Measurements from ENCODE around the gene KRTAP1-3.
"Not testable (repeated sequence)": the region's sequence is repeated elsewhere in the genome, so short reads cannot be mapped to it uniquely, and the experiment has no call there.

The KRTAP1-3 gene
- long read RNA-seq: 0 reads

GRCh38 chr17:41034346-41034935 lies at the start of gene KRTAP1-3:
Gene KRTAP1-3 (minus strand): TSS chr17:41034874. CDS start chr17:41034821, 53 bp downstream.
- not testable (repeated sequence) for H3K27me3 ChIP-seq (ENCODE audit: insufficient read depth, poor library complexity, severe bottlenecking); DNase-seq (ENCODE audit: low read depth in 1 of 2, low spot score in 1 of 2); H3K27ac ChIP-seq (replicated peaks); H3K4me3 ChIP-seq (replicated peaks; ENCODE audit: insufficient read depth, low read length)

- not testable (repeated sequence) for H3K27me3 ChIP-seq (ENCODE audit: insufficient read depth, poor library complexity, severe bottlenecking); H3K27ac ChIP-seq (replicated peaks); DNase-seq (ENCODE audit: low read depth in 1 of 2, low spot score in 1 of 2); H3K4me3 ChIP-seq (replicated peaks; ENCODE audit: insufficient read depth, low read length)
Measured at GRCh38 chr17:41084100-41084856, 49.6 kb upstream of the KRTAP1-3 start, which contains the start of gene KRTAP4-7. Gene KRTAP4-7 (plus strand): TSS chr17:41084150. CDS start chr17:41084207, 57 bp downstream.

- not testable (repeated sequence) for DNase-seq (ENCODE audit: low read depth in 1 of 2, low spot score in 1 of 2); H3K27me3 ChIP-seq (ENCODE audit: insufficient read depth, poor library complexity, severe bottlenecking); H3K4me3 ChIP-seq (replicated peaks; ENCODE audit: insufficient read depth, low read length); H3K27ac ChIP-seq (replicated peaks)
Measured at GRCh38 chr17:41083427-41083826, 48.8 kb upstream of the KRTAP1-3 start.

GRCh38 chr17:41082626-41083025 lies 48.0 kb upstream of the KRTAP1-3 start:
- no peak for TF ChIP-seq POLR2AphosphoS5 (IDR thresholded peaks at IDR 0.05; ENCODE audit: low read depth)
- no peak for TF ChIP-seq GABPA (IDR thresholded peaks at IDR 0.05; ENCODE audit: low read depth)
- TF ChIP-seq REST (IDR thresholded peaks at IDR 0.05; ENCODE audit: insufficient replicate concordance, low read depth): no peak
- Histone ChIP-seq H3K4me3 (replicated peaks; ENCODE audit: insufficient read depth, low read length) (no peak overlapping the region), H3K27me3 (ENCODE audit: insufficient read depth, poor library complexity, severe bottlenecking) (no peaks in the 10 kb centered on the region), H3K27ac (replicated peaks) (no peak overlapping the region)
- no peak for DNase-seq (ENCODE audit: low read depth in 1 of 2, low spot score in 1 of 2)

- Histone ChIP-seq H3K4me3 (replicated peaks; ENCODE audit: insufficient read depth, low read length) (no peak overlapping the region), H3K27me3 (ENCODE audit: insufficient read depth, poor library complexity, severe bottlenecking) (no peaks in the 10 kb centered on the region), H3K27ac (replicated peaks) (no peak overlapping the region)
- TF ChIP-seq POLR2AphosphoS5 (IDR thresholded peaks at IDR 0.05; ENCODE audit: low read depth) (no peak), CTCF (IDR thresholded peaks at IDR 0.05; ENCODE audit: insufficient read depth, low read length) (no peak), REST (IDR thresholded peaks at IDR 0.05; ENCODE audit: insufficient replicate concordance, low read depth) (no peak), SPI1 (IDR thresholded peaks at IDR 0.05; ENCODE audit: borderline replicate concordance, low read depth) (no peak), GABPA (IDR thresholded peaks at IDR 0.05; ENCODE audit: low read depth) (no peak)
- no peak for DNase-seq (ENCODE audit: low read depth in 1 of 2, low spot score in 1 of 2)
Measured at GRCh38 chr17:41076788-41077187, 42.1 kb upstream of the KRTAP1-3 start.

- no peak for DNase-seq (ENCODE audit: low read depth in 1 of 2, low spot score in 1 of 2)
- no peak overlapping the region for H3K4me3 ChIP-seq (replicated peaks; ENCODE audit: insufficient read depth, low read length)
- no peaks in the 10 kb centered on the region for H3K27me3 ChIP-seq (ENCODE audit: insufficient read depth, poor library complexity, severe bottlenecking)
- TF ChIP-seq CTCF (IDR thresholded peaks at IDR 0.05; ENCODE audit: insufficient read depth, low read length): no peak
- no peak for TF ChIP-seq SPI1 (IDR thresholded peaks at IDR 0.05; ENCODE audit: borderline replicate concordance, low read depth)
- no peak for TF ChIP-seq REST (IDR thresholded peaks at IDR 0.05; ENCODE audit: insufficient replicate concordance, low read depth)
- TF ChIP-seq GABPA (IDR thresholded peaks at IDR 0.05; ENCODE audit: low read depth): no peak
- TF ChIP-seq POLR2AphosphoS5 (IDR thresholded peaks at IDR 0.05; ENCODE audit: low read depth): no peak
- no peak overlapping the region for H3K27ac ChIP-seq (replicated peaks)
Measured at GRCh38 chr17:41073676-41074075, 39.0 kb upstream of the KRTAP1-3 start.

Measured in HL-60 (cell line).